ENCODE results near the gene PIGV.

- TF ChIP-seq CTCF (IDR thresholded peaks at IDR 0.05; ENCODE audit: low read depth, low read length) (no peak), EZH2phosphoT487 (IDR thresholded peaks at IDR 0.05; ENCODE audit: low read depth) (no peak)
These were observed 35.1 kb downstream of the PIGV start for GRCh38 chr1:26822737-26823395.

Measured in OCI-LY3 (cell line).